SJSA1 (cell line): Measurements from ENCODE around the gene PTPRD. TPM values are rescaled to one million over a fixed set of nuclear protein-coding genes. Genes with fewer than 3 reads are reported as not detected.

Source experiments
- DNase-seq, 2 experiments: peaks; one replicate each; pipeline ENCODE4 v3.0.0-alpha.2; 2015 to 2020; ENCODE audit warnings: low spot score in 2 of 2, low read depth in 1 of 2
- H3K27ac ChIP-seq: fragments of 250-450 bp; sonication (Bioruptor Pico); 2 replicates; pipeline ENCODE4 v1.5.1; 2020; ENCODE audit warnings: mild to moderate bottlenecking, moderate library complexity
- H3K27me3 ChIP-seq: fragments of 250-450 bp; sonication (Bioruptor Pico); replicated peaks from 2 replicates; pipeline ENCODE4 v1.5.1; 2020; ENCODE audit warnings: mild to moderate bottlenecking, moderate library complexity
- H3K36me3 ChIP-seq: fragments of 250-450 bp; sonication (Bioruptor Pico); 2 replicates; pipeline ENCODE4 v1.5.1; 2020; ENCODE audit warnings: mild to moderate bottlenecking
- H3K4me1 ChIP-seq: fragments of 250-450 bp; sonication (Bioruptor Pico); replicated peaks from 2 replicates; pipeline ENCODE4 v1.6.1; 2021; ENCODE audit warnings: mild to moderate bottlenecking
- H3K4me3 ChIP-seq: fragments of 250-450 bp; sonication (Bioruptor Pico); 2 replicates; pipeline ENCODE4 v1.5.1; 2020; ENCODE audit warnings: mild to moderate bottlenecking
- H3K9me3 ChIP-seq: fragments of 250-450 bp; sonication (Bioruptor Pico); replicated peaks from 2 replicates; pipeline ENCODE4 v1.5.1; 2020; ENCODE audit warnings: mild to moderate bottlenecking
- total RNA-seq: library from RNA; depleted of rRNA; stranded (reverse); fragments of >200 nt; shearing (Covaris generic); gene quantifications from 2 replicates; pipeline ENCODE4 v1.2.3, GENCODE V29; 2014

Gene PTPRD
- total RNA-seq, 1 experiment from 2014 or later: not detected

DNA sequence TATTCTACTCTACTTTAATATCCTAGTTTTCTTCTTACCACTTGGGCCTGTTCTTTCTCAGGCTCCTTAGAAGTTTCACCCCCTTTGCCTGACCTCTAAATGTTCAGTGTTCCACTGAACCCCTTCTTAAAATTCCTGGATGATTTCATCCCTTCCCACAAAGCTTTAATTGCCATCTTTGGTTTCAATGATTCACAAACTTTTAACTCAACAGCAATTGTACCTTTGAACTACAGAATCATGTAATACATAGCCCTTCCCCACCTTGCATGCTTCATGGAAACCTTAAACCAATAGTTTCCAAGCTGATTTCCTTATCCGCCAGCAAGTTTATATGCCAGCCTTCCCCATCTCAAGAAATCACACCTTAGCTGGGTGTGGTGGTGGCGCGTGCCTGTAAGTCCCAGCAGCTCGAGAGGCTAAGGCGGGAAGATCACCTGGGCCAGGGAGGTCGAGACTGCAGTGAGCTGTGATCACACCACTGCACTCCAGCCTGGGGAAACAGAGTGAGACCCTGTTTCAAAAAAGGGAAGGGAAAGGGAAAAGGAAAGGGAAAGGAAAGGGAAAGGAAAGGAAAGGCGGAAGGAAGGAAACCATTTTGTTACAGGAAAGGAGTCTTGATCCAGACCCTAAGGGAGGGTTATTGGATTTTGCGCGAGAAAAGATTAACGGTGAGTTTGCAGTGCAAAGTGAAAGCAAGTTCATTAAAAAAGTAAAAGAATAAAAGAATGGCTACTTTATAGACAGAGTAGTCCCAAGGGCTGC, 1789.5 kb downstream of the PTPRD start:
- Histone ChIP-seq H3K4me3 (no peak overlapping the region), H3K27ac (no peak overlapping the region), H3K27me3 (no peaks in the 10 kb centered on the region), H3K36me3 (no peaks in the 10 kb centered on the region), H3K4me1 (no peaks in the 10 kb centered on the region), H3K9me3 (no peaks in the 10 kb centered on the region)
- no peak for DNase-seq

DNA sequence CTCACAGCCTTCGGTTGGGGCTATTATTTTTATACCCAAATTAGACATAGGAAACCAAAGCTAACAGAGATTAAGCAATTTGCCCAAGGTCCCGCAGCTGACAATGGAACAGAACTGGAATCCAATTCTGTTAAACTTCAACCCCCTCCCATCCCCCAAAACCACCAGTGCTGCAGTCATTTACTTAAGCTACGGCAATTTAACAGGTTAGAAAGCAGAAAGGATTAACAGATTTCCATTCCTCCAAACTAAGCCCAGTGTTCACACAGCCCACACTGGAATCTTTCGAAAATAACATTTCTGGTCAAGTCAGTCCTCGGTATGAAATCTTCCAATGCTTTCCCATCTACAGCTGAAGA, 1790.2 kb downstream of the PTPRD start:
- no peaks in the 10 kb centered on the region for H3K4me1 ChIP-seq
- H3K9me3 ChIP-seq: no peaks in the 10 kb centered on the region

DNA sequence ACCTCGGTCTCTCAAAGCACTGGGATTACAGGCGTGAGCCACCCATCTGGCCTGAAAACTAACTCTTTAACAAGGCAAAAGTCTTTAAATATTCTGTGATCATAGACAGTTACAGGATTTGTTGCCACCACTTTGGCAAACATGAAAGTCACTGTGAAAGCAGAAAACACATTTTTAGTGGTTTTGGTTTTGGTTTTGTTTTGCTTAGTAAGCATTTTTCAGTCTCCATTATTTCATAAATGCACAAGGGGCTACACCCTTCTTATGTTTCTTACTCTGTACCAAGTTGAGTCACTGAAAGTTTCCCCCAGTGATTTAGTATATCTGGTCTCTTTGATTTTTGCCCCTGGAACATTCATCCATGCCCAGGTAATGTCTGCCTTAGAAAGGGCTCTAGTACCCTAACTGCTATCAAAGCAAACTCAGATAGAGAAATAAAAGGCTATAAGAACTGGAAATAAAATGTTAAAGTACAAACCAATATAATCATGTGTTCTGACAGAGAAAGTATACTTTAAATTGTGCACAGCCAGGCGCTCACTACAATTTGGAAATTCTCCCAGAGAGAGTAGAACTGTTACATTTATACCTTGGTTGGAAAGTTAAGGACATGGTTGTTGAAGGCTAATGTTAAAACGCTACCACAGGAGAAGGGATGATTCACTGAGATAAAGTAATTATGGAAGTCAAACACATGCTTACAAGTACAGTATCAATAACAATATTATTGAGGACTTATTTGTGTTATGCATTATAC, 1790.7 kb downstream of the PTPRD start:
- Histone ChIP-seq H3K36me3 (no peaks in the 10 kb centered on the region), H3K27ac (no peak overlapping the region), H3K4me1 (no peaks in the 10 kb centered on the region), H3K27me3 (no peaks in the 10 kb centered on the region), H3K9me3 (no peaks in the 10 kb centered on the region), H3K4me3 (no peak overlapping the region)
- no peak for DNase-seq

More for the DNA sequence above, 1790.2 kb downstream of the PTPRD start:
- Histone ChIP-seq H3K36me3 (no peaks in the 10 kb centered on the region), H3K27ac (no peak overlapping the region), H3K4me3 (no peak overlapping the region), H3K27me3 (no peaks in the 10 kb centered on the region)
- DNase-seq: no peak

DNA sequence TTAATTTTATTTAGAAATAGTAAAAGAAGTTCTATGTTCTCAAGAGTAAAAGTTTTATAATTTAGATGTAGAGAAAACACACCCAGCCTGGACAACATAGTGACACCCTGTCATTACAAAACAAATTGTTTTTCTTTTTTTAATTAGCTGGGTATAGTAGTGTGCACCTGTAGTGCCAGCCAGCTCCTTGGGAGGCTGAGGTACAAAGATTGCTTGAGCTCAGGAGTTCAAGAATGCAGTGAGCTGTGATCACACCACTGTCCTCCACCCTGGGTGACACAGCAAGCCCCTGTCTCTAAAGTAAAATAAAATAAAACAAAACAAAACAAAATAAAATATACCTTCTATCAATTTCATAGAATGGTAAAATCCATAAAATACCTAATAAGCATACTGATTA, 1795.5 kb downstream of the PTPRD start:
- H3K4me3 ChIP-seq: no peak overlapping the region
- H3K36me3 ChIP-seq: no peaks in the 10 kb centered on the region
- no peaks in the 10 kb centered on the region for H3K27me3 ChIP-seq
- no peak for DNase-seq
- no peak overlapping the region for H3K27ac ChIP-seq
- no peaks in the 10 kb centered on the region for H3K4me1 ChIP-seq
- H3K9me3 ChIP-seq: no peaks in the 10 kb centered on the region

DNA sequence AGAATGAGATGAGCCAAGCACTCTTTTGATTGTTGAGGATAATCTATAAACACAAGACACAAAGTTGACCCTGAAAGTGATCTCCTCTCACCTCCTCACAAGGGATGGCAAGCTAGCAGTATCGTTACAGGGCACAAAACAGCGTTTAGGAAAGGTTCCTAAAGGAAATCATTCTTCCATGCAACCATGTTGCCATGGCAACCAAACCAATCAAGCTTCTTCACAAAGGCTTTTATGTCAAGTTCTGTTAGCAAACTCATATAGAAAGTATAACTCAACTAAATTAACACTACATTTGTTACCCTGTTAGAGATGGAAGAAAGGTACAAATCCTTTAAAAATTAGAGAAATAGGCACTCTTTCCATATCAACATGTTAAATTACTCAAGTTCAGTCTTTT, 1796.4 kb downstream of the PTPRD start:
- Histone ChIP-seq H3K27me3 (no peaks in the 10 kb centered on the region), H3K36me3 (no peaks in the 10 kb centered on the region)
- DNase-seq: no peak

DNA sequence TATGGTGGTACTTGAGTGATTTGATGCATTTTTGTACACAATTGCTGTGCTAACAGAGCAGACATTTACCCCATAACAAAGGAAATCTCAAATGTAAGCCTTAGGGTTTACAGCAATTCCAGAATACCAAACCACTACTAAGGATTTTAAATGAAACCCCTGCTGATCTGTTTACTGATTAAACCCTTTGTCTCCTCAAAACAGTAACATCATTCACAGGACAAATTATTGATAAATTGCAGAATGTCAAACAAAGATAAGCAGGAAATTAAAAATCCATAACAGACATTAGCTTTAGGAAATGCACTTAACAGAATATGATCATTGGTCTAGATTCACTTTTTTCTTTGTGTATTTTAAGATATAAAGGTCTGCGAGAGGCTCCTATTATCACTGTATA, 1796.9 kb downstream of the PTPRD start:
- Histone ChIP-seq H3K27ac (no peak overlapping the region), H3K4me1 (no peaks in the 10 kb centered on the region), H3K9me3 (no peaks in the 10 kb centered on the region), H3K4me3 (no peak overlapping the region), H3K27me3 (no peaks in the 10 kb centered on the region), H3K36me3 (no peaks in the 10 kb centered on the region)
- no peak for DNase-seq

More for the DNA sequence above, 1796.4 kb downstream of the PTPRD start:
- H3K27ac ChIP-seq: no peak overlapping the region
- H3K4me3 ChIP-seq: no peak overlapping the region
- no peaks in the 10 kb centered on the region for H3K4me1 ChIP-seq
- H3K9me3 ChIP-seq: no peaks in the 10 kb centered on the region

DNA sequence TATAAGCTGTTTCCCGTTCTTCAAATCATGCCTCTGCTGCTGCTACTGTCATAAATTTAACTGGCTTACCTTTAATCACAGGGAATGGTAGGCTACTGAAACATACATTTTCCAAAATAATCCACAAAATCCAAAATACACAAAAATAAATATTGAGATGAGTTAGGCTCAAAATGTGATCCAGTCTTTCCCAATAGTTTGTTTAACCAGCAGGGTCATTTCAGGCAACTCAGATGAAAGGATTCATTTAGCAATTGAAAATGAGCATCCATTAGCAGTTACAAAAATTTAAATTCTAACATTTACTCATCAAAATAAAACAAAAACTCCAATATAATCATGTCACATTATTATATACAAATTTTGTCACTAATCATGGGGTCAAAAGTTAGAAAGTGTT, 1797.6 kb downstream of the PTPRD start:
- no peak overlapping the region for H3K27ac ChIP-seq
- no peaks in the 10 kb centered on the region for H3K4me1 ChIP-seq
- H3K27me3 ChIP-seq: no peaks in the 10 kb centered on the region
- no peak overlapping the region for H3K4me3 ChIP-seq
- DNase-seq: no peak
- no peaks in the 10 kb centered on the region for H3K9me3 ChIP-seq
- no peaks in the 10 kb centered on the region for H3K36me3 ChIP-seq

DNA sequence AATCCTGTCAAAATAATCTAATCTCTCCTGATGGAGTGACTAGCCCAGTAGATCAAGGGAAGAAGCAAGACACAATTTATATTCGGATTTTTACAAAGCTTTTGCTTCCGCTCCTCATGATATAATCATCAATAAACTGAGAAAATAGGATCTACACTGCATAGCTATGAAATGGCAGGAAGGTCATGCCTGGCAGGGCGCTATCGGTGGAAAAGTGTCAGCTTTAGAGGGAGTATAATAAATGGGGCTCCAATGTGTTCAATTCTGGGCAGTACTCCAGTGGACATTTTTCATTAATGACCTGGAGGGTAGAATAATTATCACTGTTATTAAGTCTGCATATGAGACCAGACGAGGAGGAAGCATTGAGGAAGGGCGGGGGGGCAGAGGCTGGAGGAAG, 1799.9 kb downstream of the PTPRD start:
- Histone ChIP-seq H3K4me1 (no peaks in the 10 kb centered on the region), H3K27me3 (no peaks in the 10 kb centered on the region), H3K4me3 (no peak overlapping the region), H3K9me3 (no peaks in the 10 kb centered on the region), H3K36me3 (no peaks in the 10 kb centered on the region), H3K27ac (no peak overlapping the region)
- DNase-seq: no peak

DNA sequence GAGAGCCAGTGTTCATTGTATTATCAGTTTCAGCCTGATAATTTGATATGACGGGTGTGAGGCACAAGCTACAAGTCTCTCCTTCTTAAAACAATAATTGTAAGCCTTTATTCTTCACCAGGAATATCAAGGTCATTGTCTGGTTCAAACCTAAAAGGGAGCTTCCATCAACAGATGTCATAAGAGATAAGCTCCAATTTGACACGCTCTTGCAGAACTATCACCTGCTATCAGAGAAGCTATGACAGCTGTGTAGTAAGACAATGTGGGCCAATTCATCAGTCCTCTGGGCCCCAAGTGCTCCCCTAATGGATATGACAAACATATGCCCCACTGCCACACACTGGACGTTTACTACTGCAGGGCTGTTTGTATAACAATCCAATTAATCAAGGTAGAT, 1803.1 kb downstream of the PTPRD start:
- H3K4me1 ChIP-seq: no peaks in the 10 kb centered on the region
- H3K4me3 ChIP-seq: no peak overlapping the region
- DNase-seq: no peak
- H3K36me3 ChIP-seq: no peaks in the 10 kb centered on the region
- H3K9me3 ChIP-seq: no peaks in the 10 kb centered on the region
- H3K27ac ChIP-seq: no peak overlapping the region
- no peaks in the 10 kb centered on the region for H3K27me3 ChIP-seq

DNA sequence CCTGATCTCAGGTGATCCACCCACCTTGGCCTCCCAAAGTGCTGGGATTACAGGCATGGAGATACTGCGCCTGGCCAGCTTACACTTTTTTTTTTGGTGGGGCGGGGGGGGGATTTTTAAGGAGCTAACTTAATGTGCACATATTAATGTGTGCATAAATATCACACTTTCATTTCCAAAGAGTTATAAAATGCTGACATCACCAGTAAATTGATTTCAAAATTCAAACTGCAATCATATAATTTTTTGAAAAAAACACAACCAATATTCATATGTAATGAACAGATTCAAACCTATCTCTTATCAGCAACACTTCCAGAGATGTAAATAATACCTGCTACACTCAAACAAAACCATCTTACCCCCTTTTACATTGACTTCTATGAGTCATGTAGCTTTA, 1806.7 kb downstream of the PTPRD start:
- Histone ChIP-seq H3K36me3 (no peaks in the 10 kb centered on the region), H3K27ac (no peak overlapping the region), H3K9me3 (no peaks in the 10 kb centered on the region), H3K4me1 (no peaks in the 10 kb centered on the region), H3K27me3 (no peaks in the 10 kb centered on the region), H3K4me3 (no peak overlapping the region)
- DNase-seq: no peak

DNA sequence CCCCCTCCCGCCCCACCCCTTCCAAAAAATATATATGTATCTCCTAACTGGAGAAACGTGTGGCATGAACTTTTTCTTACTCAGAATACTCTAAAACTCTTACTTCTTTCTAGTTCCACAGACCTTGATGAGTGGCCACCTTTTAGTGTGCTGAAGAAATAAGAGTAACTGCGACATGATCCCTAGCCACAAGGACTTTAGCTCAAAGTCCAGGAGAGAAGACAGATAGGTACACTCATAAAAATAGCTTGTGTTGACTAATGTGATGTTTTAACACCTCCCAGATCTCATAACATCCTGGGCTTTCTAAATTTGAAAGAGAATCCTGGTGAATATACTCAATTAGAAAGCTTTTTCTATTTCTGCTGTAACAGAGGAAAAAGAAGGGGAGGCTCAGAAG, 1808.2 kb downstream of the PTPRD start:
- Histone ChIP-seq H3K36me3 (no peaks in the 10 kb centered on the region), H3K4me3 (no peak overlapping the region), H3K27me3 (no peaks in the 10 kb centered on the region), H3K4me1 (no peaks in the 10 kb centered on the region), H3K27ac (no peak overlapping the region), H3K9me3 (no peaks in the 10 kb centered on the region)
- DNase-seq: no peak

DNA sequence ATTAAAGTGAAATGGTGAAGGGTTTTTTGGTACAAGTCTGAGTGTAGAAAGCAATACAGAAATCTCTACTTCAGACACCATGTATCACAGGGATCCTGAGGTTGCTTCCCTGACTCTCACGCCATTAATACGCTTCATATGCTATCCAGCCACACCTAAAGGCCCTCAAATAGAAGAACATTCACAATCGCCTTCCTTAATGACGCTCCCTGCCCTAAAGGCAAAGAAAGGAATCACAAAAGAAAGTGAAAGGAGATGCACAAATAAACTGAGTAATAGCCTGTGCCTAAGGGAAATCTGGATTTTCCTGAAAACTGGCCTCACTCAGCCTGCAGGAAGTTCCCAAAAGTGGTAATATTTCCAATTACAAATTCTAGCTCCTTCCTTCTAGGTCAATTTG, 1810.6 kb downstream of the PTPRD start:
- no peak for DNase-seq
- no peaks in the 10 kb centered on the region for H3K36me3 ChIP-seq
- H3K9me3 ChIP-seq: no peaks in the 10 kb centered on the region
- H3K27ac ChIP-seq: no peak overlapping the region
- no peak overlapping the region for H3K4me3 ChIP-seq
- no peaks in the 10 kb centered on the region for H3K4me1 ChIP-seq
- no peaks in the 10 kb centered on the region for H3K27me3 ChIP-seq

DNA sequence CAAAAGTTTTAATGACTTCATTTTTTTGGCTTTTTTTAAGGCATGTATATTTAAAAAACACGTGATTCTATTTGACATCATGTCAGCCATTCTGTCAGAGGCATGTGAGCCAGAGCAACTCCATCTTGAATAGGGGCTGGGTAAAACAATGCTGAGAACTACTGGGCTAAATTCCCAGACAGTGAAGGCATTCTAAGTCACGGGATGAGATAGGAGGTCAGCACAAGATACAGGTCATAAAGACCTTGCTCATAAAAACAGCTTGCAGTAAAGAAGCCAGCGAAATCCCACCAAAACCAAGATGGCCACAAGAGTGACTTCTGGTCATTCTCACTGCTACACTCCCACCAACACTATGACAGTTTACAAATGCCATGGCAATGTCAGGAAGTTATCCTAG, 1812.6 kb downstream of the PTPRD start:
- Histone ChIP-seq H3K27ac (no peak overlapping the region), H3K4me3 (no peak overlapping the region), H3K4me1 (no peaks in the 10 kb centered on the region), H3K9me3 (no peaks in the 10 kb centered on the region), H3K27me3 (no peaks in the 10 kb centered on the region), H3K36me3 (no peaks in the 10 kb centered on the region)
- no peak for DNase-seq

DNA sequence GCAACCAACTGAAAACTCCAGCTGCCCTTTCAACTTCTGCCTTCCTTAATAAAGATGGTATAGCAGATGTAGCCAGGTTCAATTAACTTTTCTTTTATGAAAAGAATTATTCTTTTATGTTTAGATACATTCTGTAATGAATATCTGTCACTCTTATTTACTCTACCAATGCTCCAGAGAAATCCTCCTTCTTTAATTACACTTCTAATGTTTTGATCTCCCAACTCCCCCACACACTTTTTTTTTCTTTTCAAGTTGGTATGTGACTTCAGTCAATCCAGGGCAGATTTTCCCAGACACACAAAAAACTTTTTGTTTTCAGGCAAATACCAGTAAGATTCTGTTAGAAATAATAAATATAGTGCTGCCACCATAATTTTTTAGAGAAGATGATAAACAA, 1813.2 kb downstream of the PTPRD start:
- Histone ChIP-seq H3K4me3 (no peak overlapping the region), H3K27ac (no peak overlapping the region), H3K27me3 (no peaks in the 10 kb centered on the region), H3K9me3 (no peaks in the 10 kb centered on the region), H3K4me1 (no peaks in the 10 kb centered on the region), H3K36me3 (no peaks in the 10 kb centered on the region)
- DNase-seq: no peak
